Loucy (cell line): ENCODE results near the gene PCDHGB1.
"Not testable (repeated sequence)": the region's sequence is repeated elsewhere in the genome, so short reads cannot be mapped to it uniquely, and the experiment has no call there.

Experiments used
- H2AFZ ChIP-seq: fragments of 200-600 bp; sonication (generic); 2 replicates; pipeline ENCODE4 v1.6.0; 2016; ENCODE audit warnings: antibody characterized with exemption, mild to moderate bottlenecking, low read length, moderate library complexity
- H3F3A ChIP-seq: fragments of 200-600 bp; 2 replicates; pipeline ENCODE4 v1.6.0; 2016; ENCODE audit warnings: antibody characterized with exemption, low read depth, mild to moderate bottlenecking
- H3K27me3 ChIP-seq: fragments of 200-600 bp; sonication (generic); 2 replicates; pipeline ENCODE4 v1.6.1; 2014; ENCODE audit warnings: low read length, mild to moderate bottlenecking; ENCODE audit not compliant: insufficient read depth, poor library complexity, severe bottlenecking
- H3K36me3 ChIP-seq: fragments of 200-600 bp; sonication (generic); 2 replicates; pipeline ENCODE4 v1.6.1; 2016; ENCODE audit warnings: low read length; ENCODE audit not compliant: insufficient read depth
- H3K4me1 ChIP-seq: fragments of 200-600 bp; sonication (generic); 2 replicates; pipeline ENCODE4 v1.5.1; 2014; ENCODE audit warnings: low read length, mild to moderate bottlenecking; ENCODE audit not compliant: insufficient read depth, poor library complexity, severe bottlenecking
- H3K4me2 ChIP-seq: fragments of 200-600 bp; sonication (generic); 2 replicates; pipeline ENCODE4 v1.6.0; 2014; ENCODE audit warnings: antibody characterized with exemption, low read length, low read depth, mild to moderate bottlenecking; ENCODE audit not compliant: poor library complexity, severe bottlenecking
- H3K4me3 ChIP-seq: fragments of 200-600 bp; sonication (generic); 2 replicates; pipeline ENCODE4 v1.5.1; 2014; ENCODE audit warnings: low read length, mild to moderate bottlenecking, mixed read lengths; ENCODE audit not compliant: poor library complexity, severe bottlenecking
- H3K79me2 ChIP-seq: fragments of 200-600 bp; sonication (generic); 2 replicates; pipeline ENCODE4 v1.6.1; 2014; ENCODE audit warnings: low read length; ENCODE audit not compliant: insufficient read depth
- H3K9ac ChIP-seq: fragments of 200-600 bp; sonication (generic); 2 replicates; pipeline ENCODE4 v1.6.0; 2014; ENCODE audit warnings: mild to moderate bottlenecking, low read depth, low read length, moderate library complexity; ENCODE audit not compliant: poor library complexity, severe bottlenecking
- H3K9me2 ChIP-seq: fragments of 200-600 bp; sonication (generic); replicated peaks from 2 replicates; pipeline ENCODE4 v1.6.1; 2016; ENCODE audit warnings: low read depth, low read length, mixed read lengths
- H3K9me3 ChIP-seq: fragments of 200-600 bp; sonication (generic); 2 replicates; pipeline ENCODE4 v1.6.1; 2014; ENCODE audit warnings: mild to moderate bottlenecking, antibody characterized with exemption, low read length, low read depth; ENCODE audit not compliant: insufficient read depth
- H4K20me1 ChIP-seq: fragments of 200-600 bp; sonication (generic); 2 replicates; pipeline ENCODE4 v1.6.0; 2014; ENCODE audit warnings: antibody characterized with exemption, low read length, mild to moderate bottlenecking; ENCODE audit not compliant: insufficient read depth, poor library complexity, severe bottlenecking
- EZH2phosphoT487 ChIP-seq: fragments of 200-600 bp; IDR thresholded peaks from 2 replicates; pipeline ENCODE4 v1.6.1; 2018; ENCODE audit warnings: antibody characterized with exemption, mild to moderate bottlenecking, moderate library complexity, borderline replicate concordance
- TF ChIP-seq, protein P1 (sequence below): fragments of 200-600 bp; sonication (generic); conservative IDR thresholded peaks from 2 replicates; pipeline ENCODE4 v1.5.1; 2014; ENCODE audit warnings: mild to moderate bottlenecking, antibody characterized with exemption, low read length

The PCDHGB1 gene

GRCh38 chr5:141338538-141339306 is 11.2 kb upstream of the PCDHGB1 start, which contains the start of gene PCDHGA2:
TSS of gene PCDHGA2 (plus strand) at chr5:141338760.
- H2AFZ ChIP-seq: no peak within 1 kb of the TSS
- no peaks in the 10 kb centered on the region for H3K9me3 ChIP-seq
- H3K4me3 ChIP-seq: no peak within 1 kb of the TSS
- TF ChIP-seq, protein P1, sequence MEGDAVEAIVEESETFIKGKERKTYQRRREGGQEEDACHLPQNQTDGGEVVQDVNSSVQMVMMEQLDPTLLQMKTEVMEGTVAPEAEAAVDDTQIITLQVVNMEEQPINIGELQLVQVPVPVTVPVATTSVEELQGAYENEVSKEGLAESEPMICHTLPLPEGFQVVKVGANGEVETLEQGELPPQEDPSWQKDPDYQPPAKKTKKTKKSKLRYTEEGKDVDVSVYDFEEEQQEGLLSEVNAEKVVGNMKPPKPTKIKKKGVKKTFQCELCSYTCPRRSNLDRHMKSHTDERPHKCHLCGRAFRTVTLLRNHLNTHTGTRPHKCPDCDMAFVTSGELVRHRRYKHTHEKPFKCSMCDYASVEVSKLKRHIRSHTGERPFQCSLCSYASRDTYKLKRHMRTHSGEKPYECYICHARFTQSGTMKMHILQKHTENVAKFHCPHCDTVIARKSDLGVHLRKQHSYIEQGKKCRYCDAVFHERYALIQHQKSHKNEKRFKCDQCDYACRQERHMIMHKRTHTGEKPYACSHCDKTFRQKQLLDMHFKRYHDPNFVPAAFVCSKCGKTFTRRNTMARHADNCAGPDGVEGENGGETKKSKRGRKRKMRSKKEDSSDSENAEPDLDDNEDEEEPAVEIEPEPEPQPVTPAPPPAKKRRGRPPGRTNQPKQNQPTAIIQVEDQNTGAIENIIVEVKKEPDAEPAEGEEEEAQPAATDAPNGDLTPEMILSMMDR: no peak
- TF ChIP-seq EZH2phosphoT487: no peak
- no peaks in the 10 kb centered on the region for H3K79me2 ChIP-seq
- H3K4me1 ChIP-seq: no peaks in the 10 kb centered on the region
- H4K20me1 ChIP-seq: no peaks in the 10 kb centered on the region
- H3K9ac ChIP-seq: no peak within 1 kb of the TSS
- no peaks in the 10 kb centered on the region for H3K36me3 ChIP-seq
- H3K27me3 ChIP-seq: no peaks in the 10 kb centered on the region
- no peaks in the 10 kb centered on the region for H3F3A ChIP-seq
- no peak within 1 kb of the TSS for H3K4me2 ChIP-seq
- no peaks in the 10 kb centered on the region for H3K9me2 ChIP-seq

DNA sequence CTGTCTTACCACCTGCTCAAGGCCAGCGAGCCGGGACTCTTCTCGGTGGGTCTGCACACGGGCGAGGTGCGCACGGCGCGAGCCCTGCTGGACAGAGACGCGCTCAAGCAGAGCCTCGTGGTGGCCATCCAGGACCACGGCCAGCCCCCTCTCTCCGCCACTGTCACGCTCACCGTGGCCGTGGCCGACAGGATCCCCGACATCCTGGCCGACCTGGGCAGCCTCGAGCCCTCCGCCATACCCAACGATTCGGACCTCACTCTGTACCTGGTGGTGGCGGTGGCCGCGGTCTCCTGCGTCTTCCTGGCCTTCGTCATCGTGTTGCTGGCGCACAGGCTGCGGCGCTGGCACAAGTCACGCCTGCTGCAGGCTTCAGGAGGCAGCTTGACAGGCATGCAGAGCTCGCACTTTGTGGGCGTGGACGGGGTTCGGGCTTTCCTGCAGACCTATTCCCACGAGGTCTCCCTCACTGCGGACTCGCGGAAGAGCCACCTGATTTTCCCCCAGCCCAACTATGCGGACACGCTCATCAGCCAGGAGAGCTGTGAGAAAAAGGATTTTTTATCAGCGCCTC is 9.0 kb upstream of the PCDHGB1 start:
- H3K79me2 ChIP-seq, H3K27me3 ChIP-seq, H3F3A ChIP-seq, H4K20me1 ChIP-seq, H3K9me2 ChIP-seq, H3K9me3 ChIP-seq, H3K36me3 ChIP-seq, H2AFZ ChIP-seq, H3K9ac ChIP-seq, H3K4me1 ChIP-seq, H3K4me2 ChIP-seq, H3K4me3 ChIP-seq: not testable (repeated sequence)

- Histone ChIP-seq H3F3A (no peaks in the 10 kb centered on the region), H4K20me1 (no peaks in the 10 kb centered on the region), H3K4me3 (no peak overlapping the region), H3K79me2 (no peaks in the 10 kb centered on the region), H3K9me2 (no peaks in the 10 kb centered on the region), H3K27me3 (no peaks in the 10 kb centered on the region), H2AFZ (no peak overlapping the region), H3K36me3 (no peaks in the 10 kb centered on the region), H3K4me1 (no peaks in the 10 kb centered on the region), H3K9me3 (no peaks in the 10 kb centered on the region), H3K4me2 (no peak overlapping the region), H3K9ac (no peak overlapping the region)
- no peak for TF ChIP-seq EZH2phosphoT487
- TF ChIP-seq, protein P1: no peak
Measured at GRCh38 chr5:141342773-141343172, 7.1 kb upstream of the PCDHGB1 start.
